Activated CD8-positive, alpha-beta memory T cell treated with anti-CD3 and anti-CD28 coated beads for 48 hours (primary cell): Measurements from ENCODE around the gene CATSPERD.
"Not testable (repeated sequence)": the region's sequence is repeated elsewhere in the genome, so short reads cannot be mapped to it uniquely, and the experiment has no call there.

ENCODE experiments used
- DNase-seq, 3 experiments: peaks; one replicate each; pipeline ENCODE4 v3.0.0-alpha.2; 2020; ENCODE audit warnings: low read depth in 2 of 3, low spot score in 2 of 3

CATSPERD gene

DNA sequence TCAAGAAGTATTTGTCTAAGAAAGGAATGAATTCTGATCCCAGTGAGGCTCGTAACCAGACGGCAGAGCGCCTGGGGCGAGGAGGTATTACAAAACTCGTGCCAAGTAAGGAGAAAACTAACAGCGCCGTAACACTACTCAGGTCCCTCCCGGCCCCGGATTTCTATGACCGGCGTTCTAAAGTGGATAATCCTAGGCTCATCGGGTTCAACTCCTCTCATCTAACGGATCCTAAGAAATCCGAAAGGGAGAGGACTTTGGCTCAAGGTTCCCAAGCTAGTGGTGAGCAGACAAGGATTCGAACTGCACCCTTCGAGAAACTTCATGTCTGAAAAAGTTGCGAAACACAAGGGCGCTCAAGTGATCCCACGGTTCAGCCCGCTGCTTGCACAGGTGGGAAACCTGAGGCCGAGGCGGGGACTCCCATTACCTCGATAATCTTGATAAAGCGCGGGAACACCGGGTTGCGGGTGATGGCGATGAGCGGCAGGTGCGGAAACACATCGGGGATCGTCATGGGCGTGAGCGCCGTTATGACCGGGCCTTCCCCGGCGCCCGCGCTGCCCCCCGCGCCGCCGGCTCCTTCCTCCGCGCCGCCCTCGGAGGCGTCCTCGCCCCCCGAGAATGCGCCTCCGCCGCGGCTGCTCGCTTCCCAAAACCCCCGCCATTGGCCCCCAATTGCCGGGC lies 1.0 kb upstream of the CATSPERD start:
- DNase-seq: no peak

GRCh38 chr19:5727453-5728050 lies 7.1 kb downstream of the CATSPERD start:
- no peak for DNase-seq

- not testable (repeated sequence) for DNase-seq
These were observed 12.7 kb downstream of the CATSPERD start for GRCh38 chr19:5733172-5733571.

DNA sequence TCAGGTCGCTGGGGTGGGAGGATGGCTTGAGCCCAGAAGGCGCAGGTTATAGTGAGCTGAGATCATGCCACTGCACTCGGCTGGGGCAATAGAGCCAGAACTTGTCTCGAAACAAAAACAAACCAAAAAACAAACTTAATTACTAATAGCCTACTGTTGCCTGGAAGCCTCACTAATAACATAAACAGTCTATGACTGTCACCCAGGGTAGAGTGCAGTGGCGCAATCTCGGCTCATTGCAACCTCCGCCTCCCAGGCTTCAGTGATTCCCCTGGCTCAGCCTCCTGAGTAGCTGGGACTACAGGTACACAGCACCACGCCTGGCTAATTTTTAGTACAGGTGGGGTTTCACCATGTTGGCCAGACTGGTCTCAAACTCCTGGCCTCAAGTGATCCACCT lies 18.0 kb downstream of the CATSPERD start:
- DNase-seq: no peak

- no peak for DNase-seq
These were observed 21.6 kb downstream of the CATSPERD start for GRCh38 chr19:5742051-5742450.

DNA sequence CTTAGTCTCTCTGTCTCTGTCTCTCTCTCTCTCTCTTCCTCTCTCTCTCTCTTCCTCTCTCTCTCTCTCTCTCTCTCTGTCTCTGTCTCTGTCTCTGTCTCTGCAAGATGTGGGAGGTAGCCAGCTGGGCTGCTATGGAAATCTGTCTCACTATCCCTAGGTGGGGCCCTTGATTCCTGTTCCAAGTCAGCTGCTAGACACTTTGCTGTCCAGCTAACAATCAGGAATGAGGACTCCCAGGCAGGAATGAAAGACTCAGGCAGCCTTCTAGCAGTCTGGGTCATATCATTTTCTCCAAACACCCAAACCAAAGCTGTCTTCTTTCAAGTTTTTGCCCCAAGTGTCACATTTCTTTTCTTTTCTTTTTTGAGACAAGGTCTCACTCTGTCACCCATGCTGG lies 23.2 kb downstream of the CATSPERD start:
- no peak for DNase-seq

DNA sequence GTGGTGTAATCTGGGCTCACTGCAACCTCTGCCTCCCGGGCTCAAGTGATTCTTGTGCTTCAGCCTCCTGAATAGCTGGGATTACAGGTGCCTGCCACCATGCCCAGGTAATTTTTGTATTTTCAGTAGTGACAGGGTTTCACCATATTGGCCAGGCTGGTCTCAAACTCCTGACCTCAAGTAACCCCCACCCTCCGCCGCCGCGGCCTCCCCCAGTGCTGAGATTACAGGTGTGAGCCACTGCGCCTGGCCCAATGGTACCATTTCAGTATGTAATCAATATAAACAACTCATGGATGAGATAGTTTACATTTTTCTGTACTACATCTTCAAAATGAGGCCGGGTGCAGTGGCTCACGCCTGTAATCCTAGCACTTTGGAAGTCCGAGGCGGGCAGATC lies 24.6 kb downstream of the CATSPERD start:
- DNase-seq: not testable (repeated sequence)

- not testable (repeated sequence) for DNase-seq
These were observed 28.5 kb downstream of the CATSPERD start for GRCh38 chr19:5748920-5749319.

- DNase-seq: no peak
These were observed 29.1 kb downstream of the CATSPERD start for GRCh38 chr19:5749505-5749904.

- no peak for DNase-seq
These were observed 31.3 kb downstream of the CATSPERD start for GRCh38 chr19:5751709-5752108.

- DNase-seq: no peak
These were observed 33.3 kb downstream of the CATSPERD start for GRCh38 chr19:5753743-5754142.

- DNase-seq: no peak
These were observed 42.3 kb downstream of the CATSPERD start for GRCh38 chr19:5762608-5763217.

GRCh38 chr19:5765220-5765619 lies 44.8 kb downstream of the CATSPERD start:
- DNase-seq: no peak

- DNase-seq: no peak
These were observed 47.5 kb downstream of the CATSPERD start for GRCh38 chr19:5767949-5768348.

- DNase-seq: no peak
These were observed 52.0 kb downstream of the CATSPERD start for GRCh38 chr19:5772416-5772815.

GRCh38 chr19:5773276-5773675 lies 52.8 kb downstream of the CATSPERD start:
- DNase-seq: no peak

DNA sequence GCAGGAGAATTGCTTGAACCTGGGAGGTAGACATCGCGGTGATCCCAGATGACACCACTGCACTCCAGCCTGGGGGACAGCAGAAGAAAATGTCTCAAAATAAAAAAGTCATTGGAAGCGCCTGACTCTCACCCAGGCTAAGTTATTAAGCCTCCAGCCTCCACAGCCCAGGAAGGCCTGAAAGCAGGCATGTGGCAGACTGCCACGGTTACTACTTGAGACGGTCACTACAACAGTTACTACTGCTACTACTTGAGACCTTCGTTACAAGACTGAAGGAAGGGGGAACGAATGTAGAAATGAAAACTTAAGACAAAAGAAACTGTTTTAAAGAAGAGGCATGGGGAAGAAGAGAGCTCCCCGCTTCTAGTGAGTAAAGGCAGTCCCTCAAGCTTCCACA lies 54.5 kb downstream of the CATSPERD start:
- no peak for DNase-seq

GRCh38 chr19:5775668-5776309 lies 55.4 kb downstream of the CATSPERD start:
- DNase-seq: no peak

DNA sequence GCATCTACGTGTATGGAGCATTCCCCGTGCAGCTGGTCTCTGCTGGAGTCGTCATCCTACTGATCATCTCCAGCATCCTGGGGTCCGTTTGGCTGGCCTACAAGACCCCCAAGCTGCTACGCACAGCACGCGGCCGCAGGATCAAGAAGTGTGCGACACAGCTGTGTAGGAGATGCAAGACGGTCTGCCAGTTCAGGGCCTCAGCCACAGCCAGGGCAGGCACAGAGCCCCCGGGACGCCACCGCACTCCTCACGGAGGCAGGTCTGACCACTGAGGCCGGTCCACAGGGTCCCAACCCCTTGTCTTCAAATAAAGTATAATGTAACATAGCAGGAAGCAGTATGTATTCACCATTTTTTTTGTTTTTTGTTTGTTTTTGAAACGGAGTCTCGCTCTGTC lies 58.0 kb downstream of the CATSPERD start:
- no peak for DNase-seq

- not testable (repeated sequence) for DNase-seq
These were observed 60.5 kb downstream of the CATSPERD start for GRCh38 chr19:5780916-5781315.

GRCh38 chr19:5782322-5782721 lies 61.9 kb downstream of the CATSPERD start:
- no peak for DNase-seq
